ENCODE results near the gene PA2G4.

Gene PA2G4

GRCh38 chr12:56098592-56098991 lies 5.8 kb upstream of the PA2G4 start:
- ATAC-seq: no peak

GRCh38 chr12:56099787-56100186 lies 4.6 kb upstream of the PA2G4 start:
- TF ChIP-seq ARNTL (CRISPR knock-in tag; IDR thresholded peaks at IDR 0.05; ENCODE audit: borderline replicate concordance, low read depth): no peak
- TF ChIP-seq PATZ1 (CRISPR knock-in tag; IDR thresholded peaks at IDR 0.05; ENCODE audit: borderline replicate concordance): no peak
- no peak for TF ChIP-seq SNAI2 (CRISPR knock-in tag; IDR thresholded peaks at IDR 0.05)
- no peak for TF ChIP-seq PPARA (CRISPR knock-in tag; IDR thresholded peaks at IDR 0.05; ENCODE audit: borderline replicate concordance)
- no peak for TF ChIP-seq GLIS3 (CRISPR knock-in tag; IDR thresholded peaks at IDR 0.05)
- TF ChIP-seq ZFP30 (CRISPR knock-in tag; IDR thresholded peaks at IDR 0.05): no peak
- TF ChIP-seq ZNF8 (CRISPR knock-in tag; IDR thresholded peaks at IDR 0.05): no peak
- no peak for TF ChIP-seq ISL1 (CRISPR knock-in tag; IDR thresholded peaks at IDR 0.05)
- no peak for TF ChIP-seq ZNF70 (CRISPR knock-in tag; IDR thresholded peaks at IDR 0.05)
- no peak for TF ChIP-seq CREB5 (CRISPR knock-in tag; IDR thresholded peaks at IDR 0.05; ENCODE audit: low read depth)
- no peak for TF ChIP-seq ZNF565 (CRISPR knock-in tag; conservative IDR thresholded peaks at IDR 0.05; ENCODE audit: low read depth)
- no peak for TF ChIP-seq OSR1 (CRISPR knock-in tag; IDR thresholded peaks at IDR 0.05)
- TF ChIP-seq ZC3H10 (CRISPR knock-in tag; IDR thresholded peaks at IDR 0.05): no peak
- no peak for TF ChIP-seq TCF4 (CRISPR knock-in tag; IDR thresholded peaks at IDR 0.05; ENCODE audit: borderline replicate concordance)
- TF ChIP-seq TSHZ2 (CRISPR knock-in tag; IDR thresholded peaks at IDR 0.05): no peak
- no peak for TF ChIP-seq RARB (CRISPR knock-in tag; IDR thresholded peaks at IDR 0.05)
- TF ChIP-seq CSDC2 (CRISPR knock-in tag; IDR thresholded peaks at IDR 0.05): no peak
- TF ChIP-seq POU6F1 (CRISPR knock-in tag; IDR thresholded peaks at IDR 0.05; ENCODE audit: borderline replicate concordance, low read depth): no peak
- TF ChIP-seq BACH2 (CRISPR knock-in tag; IDR thresholded peaks at IDR 0.05; ENCODE audit: borderline replicate concordance): no peak
- TF ChIP-seq ZFP3 (CRISPR knock-in tag; IDR thresholded peaks at IDR 0.05): no peak
- ATAC-seq: no peak

More at GRCh38 chr12:56098592-56098991, 5.8 kb upstream of the PA2G4 start:
- TF ChIP-seq ZFP30 (CRISPR knock-in tag; IDR thresholded peaks at IDR 0.05) (no peak), GLIS3 (CRISPR knock-in tag; IDR thresholded peaks at IDR 0.05) (no peak), CSDC2 (CRISPR knock-in tag; IDR thresholded peaks at IDR 0.05) (no peak), ZNF565 (CRISPR knock-in tag; conservative IDR thresholded peaks at IDR 0.05; ENCODE audit: low read depth) (no peak), ZC3H10 (CRISPR knock-in tag; IDR thresholded peaks at IDR 0.05) (no peak), PPARA (CRISPR knock-in tag; IDR thresholded peaks at IDR 0.05; ENCODE audit: borderline replicate concordance) (no peak), ESRRG (CRISPR knock-in tag; IDR thresholded peaks at IDR 0.05) (no peak), PATZ1 (CRISPR knock-in tag; IDR thresholded peaks at IDR 0.05; ENCODE audit: borderline replicate concordance) (no peak), ZFP3 (CRISPR knock-in tag; IDR thresholded peaks at IDR 0.05) (no peak), POU6F1 (CRISPR knock-in tag; IDR thresholded peaks at IDR 0.05; ENCODE audit: borderline replicate concordance, low read depth) (no peak), OSR1 (CRISPR knock-in tag; IDR thresholded peaks at IDR 0.05) (no peak), BACH2 (CRISPR knock-in tag; IDR thresholded peaks at IDR 0.05; ENCODE audit: borderline replicate concordance) (no peak), ARNTL (CRISPR knock-in tag; IDR thresholded peaks at IDR 0.05; ENCODE audit: borderline replicate concordance, low read depth) (no peak)
